Small intestine (tissue), 7 donors: ENCODE results near the gene BPIFB4. TPM values are rescaled to one million over a fixed set of nuclear protein-coding genes. Genes with fewer than 3 reads are reported as not detected.
"Not testable (repeated sequence)": the region's sequence is repeated elsewhere in the genome, so short reads cannot be mapped to it uniquely, and the experiment has no call there.

Experiments used
- DNase-seq, 2 donors: peaks; one replicate each; pipeline versions ENCODE4 v3.0.0 to v3.0.0-alpha.2; 2013
- FAIRE-seq: peaks from 2 replicates; lab custom pipeline; 2012; peaks lifted over from hg19 to GRCh38; lab: Jason Lieb, UNC
- H3K27ac ChIP-seq, 3 donors: one replicate each; pipeline ENCODE4 v1.5.1; 2013; ENCODE audit warnings: low read length in 2 of 3, mild to moderate bottlenecking in 2 of 3, control low read depth in 1 of 3, inconsistent platforms in 1 of 3, low read depth in 1 of 3, moderate library complexity in 1 of 3
- H3K27me3 ChIP-seq, 3 donors: one replicate each; pipeline ENCODE4 v1.6.1; 2013; ENCODE audit warnings: low read length in 3 of 3, inconsistent platforms in 1 of 3; ENCODE audit not compliant: control insufficient read depth in 3 of 3, insufficient read depth in 3 of 3
- H3K36me3 ChIP-seq, 3 donors: one replicate each; pipeline ENCODE4 v1.6.1; 2013; ENCODE audit warnings: low read length in 3 of 3, inconsistent platforms in 1 of 3, low read depth in 1 of 3, mild to moderate bottlenecking in 1 of 3, moderate library complexity in 1 of 3; ENCODE audit not compliant: control insufficient read depth in 3 of 3, insufficient read depth in 2 of 3
- H3K4me1 ChIP-seq, 3 donors: one replicate each; pipeline ENCODE4 v1.6.1; 2013; ENCODE audit warnings: low read length in 2 of 3, inconsistent platforms in 1 of 3, low read depth in 1 of 3, mild to moderate bottlenecking in 1 of 3, moderate library complexity in 1 of 3; ENCODE audit not compliant: control insufficient read depth in 3 of 3, insufficient read depth in 2 of 3
- H3K4me3 ChIP-seq, 3 donors: one replicate each; pipeline ENCODE4 v1.5.1; 2013; ENCODE audit warnings: low read length in 3 of 3, control low read depth in 1 of 3, inconsistent platforms in 1 of 3, low read depth in 1 of 3, mild to moderate bottlenecking in 1 of 3, moderate library complexity in 1 of 3
- H3K9me3 ChIP-seq, 2 donors: one replicate each; pipeline ENCODE4 v1.6.1; 2013; ENCODE audit warnings: low read depth in 1 of 2, low read length in 1 of 2; ENCODE audit not compliant: control insufficient read depth in 2 of 2, insufficient read depth in 1 of 2
- WGBS, 3 donors: extraction: QIAGEN DNeasy Blood & Tissue Kit; methylation state at CpG; one replicate each; pipeline ENCODE4 v1.1.7; 2013; 5-methylcytosine and 5-hydroxymethylcytosine counted together
- polyA plus RNA-seq, 4 donors: library from polyadenylated mRNA; stranded (reverse) in 3 of 4; unstranded in 1 of 4; fragments of 200-250 nt in 3 of 4; fragments of 120-200 nt in 1 of 4; gene quantifications; one replicate each; pipeline versions ENCODE4 v1.2.1 to v1.2.3, GENCODE V29; 2013
- donor health status: healthy with polysubstance abuse.
- donor health status: control.
- donor health status: control.
- donor health status: Bipolar disorder and iron deficiency.
- donor health status: healthy.

BPIFB4 gene
- polyA plus RNA-seq, 4 donors = 0.13 TPM; not detected in 3

GRCh38 chr20:33037456-33037855 is 42.0 kb upstream of the BPIFB4 start:
- H3K36me3 ChIP-seq = no peaks in the 10 kb centered on the region
- H3K27me3 ChIP-seq = no peaks in the 10 kb centered on the region
- no peaks in the 10 kb centered on the region for H3K4me1 ChIP-seq
- DNase-seq = no peak
- 68 to 77% (median 68%) methylated on average over 5 of the region's 5 CpGs for WGBS, 3 donors
- H3K27ac ChIP-seq = no peak overlapping the region
- no peaks in the 10 kb centered on the region for H3K9me3 ChIP-seq
- H3K4me3 ChIP-seq = no peak overlapping the region
- no peak for FAIRE-seq

- Histone ChIP-seq H3K36me3 (no peaks in the 10 kb centered on the region), H3K4me1 (no peaks in the 10 kb centered on the region), H3K4me3 (no peak overlapping the region), H3K9me3 (no peaks in the 10 kb centered on the region), H3K27me3 (no peaks in the 10 kb centered on the region), H3K27ac (no peak overlapping the region)
- DNase-seq = no peak
- no peak for FAIRE-seq
- 87 to 91% (median 89%) methylated on average over 4 of the region's 4 CpGs for WGBS, 3 donors
Measured at GRCh38 chr20:33038243-33038642, 41.2 kb upstream of the BPIFB4 start.

GRCh38 chr20:33042430-33042829 is 37.0 kb upstream of the BPIFB4 start:
- Histone ChIP-seq H3K4me3 (no peak overlapping the region), H3K27me3 (no peaks in the 10 kb centered on the region), H3K9me3 (peaks cover 0 to 20% of the 10 kb centered on the region in 2 donors), H3K27ac (no peak overlapping the region), H3K36me3 (no peaks in the 10 kb centered on the region), H3K4me1 (no peaks in the 10 kb centered on the region)
- no peak for DNase-seq
- no peak for FAIRE-seq
- 90% methylated on average over 3 of the region's 3 CpGs for WGBS, 3 donors

- FAIRE-seq (no peak), DNase-seq (no peak)
- Histone ChIP-seq H3K36me3 (no peaks in the 10 kb centered on the region), H3K4me3 (no peak overlapping the region), H3K27me3 (no peaks in the 10 kb centered on the region), H3K4me1 (no peaks in the 10 kb centered on the region), H3K9me3 (peaks cover 0 to 20% of the 10 kb centered on the region in 2 donors), H3K27ac (no peak overlapping the region)
- WGBS, 3 donors = 49 to 64% (median 56%) methylated on average over 2 of the region's 2 CpGs
Measured at GRCh38 chr20:33042983-33043730, 36.3 kb upstream of the BPIFB4 start.

GRCh38 chr20:33043731-33044181 is 35.7 kb upstream of the BPIFB4 start:
- H3K27me3 ChIP-seq = no peaks in the 10 kb centered on the region
- FAIRE-seq (no peak), DNase-seq (no peak)
- no peak overlapping the region for H3K4me3 ChIP-seq
- no peaks in the 10 kb centered on the region for H3K4me1 ChIP-seq
- WGBS, 3 donors = 8 to 54% (median 16%) methylated on average over 1 of the region's 1 CpG
- H3K27ac ChIP-seq = no peak overlapping the region
- H3K36me3 ChIP-seq = no peaks in the 10 kb centered on the region
- H3K9me3 ChIP-seq = peaks cover 0 to 20% of the 10 kb centered on the region in 2 donors

GRCh38 chr20:33045129-33045721 is 34.2 kb upstream of the BPIFB4 start:
- FAIRE-seq, H3K4me3 ChIP-seq: not testable (repeated sequence)
- 84 to 85% (median 85%) methylated on average over 15 of the region's 15 CpGs for WGBS, 3 donors

GRCh38 chr20:33046412-33046811 is 33.0 kb upstream of the BPIFB4 start:
- no peaks in the 10 kb centered on the region for H3K36me3 ChIP-seq
- WGBS, 3 donors = 64 to 73% (median 67%) methylated on average over 3 of the region's 3 CpGs
- H3K27me3 ChIP-seq = no peaks in the 10 kb centered on the region
- no peak for DNase-seq
- peaks cover 0 to 20% of the 10 kb centered on the region in 2 donors for H3K9me3 ChIP-seq
- no peak overlapping the region for H3K4me3 ChIP-seq
- no peak overlapping the region for H3K27ac ChIP-seq
- FAIRE-seq = no peak
- no peaks in the 10 kb centered on the region for H3K4me1 ChIP-seq

More at GRCh38 chr20:33045129-33045721, 34.2 kb upstream of the BPIFB4 start:
- H3K27me3 ChIP-seq, DNase-seq, H3K4me1 ChIP-seq, H3K27ac ChIP-seq, H3K36me3 ChIP-seq: not testable (repeated sequence)
- peaks cover 0 to 20% of the 10 kb centered on the region in 2 donors for H3K9me3 ChIP-seq

- DNase-seq = no peak
- Histone ChIP-seq H3K27me3 (no peaks in the 10 kb centered on the region), H3K27ac (no peak overlapping the region), H3K4me3 (no peak overlapping the region), H3K36me3 (no peaks in the 10 kb centered on the region), H3K9me3 (no peaks in the 10 kb centered on the region), H3K4me1 (no peaks in the 10 kb centered on the region)
- WGBS, 3 donors = 69 to 88% (median 86%) methylated on average over 4 of the region's 4 CpGs
- FAIRE-seq = no peak
Measured at GRCh38 chr20:33051333-33051732, 28.1 kb upstream of the BPIFB4 start.
